Keratinocyte (primary cell): ENCODE measurements around the gene RASL10A.

Source experiments
- CTCF ChIP-seq, 3 experiments: IDR thresholded peaks in 1 of 3; conservative IDR thresholded peaks in 1 of 3; optimal IDR thresholded peaks in 1 of 3; 2 replicates in 2 of 3; 3 replicates in 1 of 3; pipeline versions ENCODE3 to v1.5.1; 2011; ENCODE audit warnings: low read length in 3 of 3, mild to moderate bottlenecking in 3 of 3, moderate library complexity in 2 of 3, control low read depth in 1 of 3, inconsistent platforms in 1 of 3; ENCODE audit not compliant: insufficient read depth in 2 of 3; ENCODE audit errors: extremely low read depth in 1 of 3
- EZH2 ChIP-seq: IDR thresholded peaks from one replicate; pipeline ENCODE4 v1.6.1; 2012; ENCODE audit warnings: inconsistent platforms, mild to moderate bottlenecking, low read length, moderate library complexity

GRCh38 chr22:29329581-29329980 is 14.1 kb upstream of the RASL10A start:
- TF ChIP-seq CTCF (optimal IDR thresholded peaks at IDR 0.05 in 1 of 3, IDR thresholded peaks at IDR 0.05 in 1 of 3, conservative IDR thresholded peaks at IDR 0.05 in 1 of 3; ENCODE audit: extremely low read depth in 1 of 3, insufficient read depth in 2 of 3, low read length in 3 of 3) = no peak
- no peak for TF ChIP-seq EZH2
